ENCODE data around the gene FCER1G.

The FCER1G gene

DNA sequence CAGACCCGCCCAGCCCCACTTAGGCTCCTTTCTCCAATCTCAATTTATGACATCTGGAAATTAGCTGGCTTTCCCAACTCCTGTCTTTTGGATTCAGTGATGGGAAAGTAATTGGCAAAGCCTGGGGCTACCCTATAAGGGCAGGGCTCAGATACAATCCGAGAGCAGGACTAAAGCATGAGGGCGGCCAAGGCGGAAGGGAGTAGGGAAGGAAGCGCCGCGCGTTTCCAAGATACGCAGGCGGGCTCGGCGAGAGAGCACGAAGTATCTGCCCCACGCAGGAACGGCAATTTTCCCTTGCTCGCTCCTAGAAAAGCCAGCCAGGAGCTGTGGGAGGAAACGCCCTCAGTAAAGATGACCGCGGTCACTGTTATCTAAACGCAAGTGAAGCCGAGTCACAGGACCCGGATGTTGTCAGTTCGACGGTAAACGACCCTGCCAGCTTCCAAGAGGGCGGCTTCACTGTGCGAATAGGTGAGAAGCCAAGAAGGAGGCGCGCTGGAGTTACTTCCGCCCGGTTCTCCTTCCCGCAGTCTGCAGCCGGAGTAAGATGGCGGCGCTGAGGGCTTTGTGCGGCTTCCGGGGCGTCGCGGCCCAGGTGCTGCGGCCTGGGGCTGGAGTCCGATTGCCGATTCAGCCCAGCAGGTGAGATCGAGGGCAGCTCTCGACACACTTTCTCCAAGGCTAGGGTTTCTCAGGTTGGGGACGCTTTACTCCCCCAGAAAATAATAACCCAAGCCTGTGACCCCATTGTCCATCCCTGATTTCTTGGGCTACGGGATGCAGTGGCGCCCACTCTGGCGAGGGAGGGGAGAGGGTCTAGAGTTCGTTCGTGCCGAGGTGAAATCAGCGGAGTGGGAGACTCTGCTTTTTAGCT, 13.0 kb upstream of the FCER1G start, which contains the start of gene NDUFS2:
Gene NDUFS2 (plus strand): TSS at position 532 of the 877 bp plus-strand sequence. CDS start 19 bp downstream, at position 551.
- in situ Hi-C loops (cut with MboI; ENCODE audit: low sequenced_read_pairs), result loop anchor here (10.0 to 25.0 kb wide), 2 partner anchors 183 to 535 kb away; partner anchors contain the start of gene DUSP12

GRCh38 chr1:161206411-161207140, 8.5 kb upstream of the FCER1G start:
- in situ Hi-C loops (cut with MboI; ENCODE audit: low sequenced_read_pairs), result loop anchor here (10.0 to 25.0 kb wide), 2 partner anchors 178 to 531 kb away; partner anchors contain the start of gene DUSP12

DNA sequence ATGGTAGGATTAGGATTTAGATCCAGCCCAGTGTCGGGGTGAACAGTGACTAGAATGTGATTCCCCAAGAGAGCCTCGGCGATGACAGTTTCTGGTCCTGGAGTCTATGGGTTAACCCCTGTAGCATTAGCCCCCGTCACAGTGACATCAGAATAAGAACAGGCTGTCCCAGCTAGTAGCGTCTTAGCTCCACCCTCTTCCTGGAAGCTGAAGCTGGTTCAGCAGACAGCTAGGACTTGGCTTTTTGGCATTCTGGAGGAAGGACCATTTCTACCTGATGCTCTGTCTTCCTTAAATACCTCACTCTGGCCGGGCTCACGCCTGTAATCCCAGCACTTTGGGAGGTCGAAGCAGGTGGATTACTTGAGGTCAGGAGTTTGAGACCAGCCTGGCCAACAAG, 7.9 kb upstream of the FCER1G start:
- in situ Hi-C loops (cut with MboI; ENCODE audit: low sequenced_read_pairs), result loop anchor here (10.0 to 25.0 kb wide), 2 partner anchors 178 to 530 kb away; partner anchors contain the start of gene DUSP12

GRCh38 chr1:161209790-161210409, 5.2 kb upstream of the FCER1G start:
- in situ Hi-C loops (cut with MboI; ENCODE audit: low sequenced_read_pairs), result loop anchor here (10.0 to 25.0 kb wide), 2 partner anchors 175 to 527 kb away; partner anchors contain the start of gene DUSP12

- in situ Hi-C loops (cut with MboI; ENCODE audit: low sequenced_read_pairs), result loop anchor here (25.0 kb wide), 1 partner anchor 523 kb away; the partner anchor contains the start of gene DUSP12
Measured at GRCh38 chr1:161214369-161214768, 726 bp upstream of the FCER1G start.

DNA sequence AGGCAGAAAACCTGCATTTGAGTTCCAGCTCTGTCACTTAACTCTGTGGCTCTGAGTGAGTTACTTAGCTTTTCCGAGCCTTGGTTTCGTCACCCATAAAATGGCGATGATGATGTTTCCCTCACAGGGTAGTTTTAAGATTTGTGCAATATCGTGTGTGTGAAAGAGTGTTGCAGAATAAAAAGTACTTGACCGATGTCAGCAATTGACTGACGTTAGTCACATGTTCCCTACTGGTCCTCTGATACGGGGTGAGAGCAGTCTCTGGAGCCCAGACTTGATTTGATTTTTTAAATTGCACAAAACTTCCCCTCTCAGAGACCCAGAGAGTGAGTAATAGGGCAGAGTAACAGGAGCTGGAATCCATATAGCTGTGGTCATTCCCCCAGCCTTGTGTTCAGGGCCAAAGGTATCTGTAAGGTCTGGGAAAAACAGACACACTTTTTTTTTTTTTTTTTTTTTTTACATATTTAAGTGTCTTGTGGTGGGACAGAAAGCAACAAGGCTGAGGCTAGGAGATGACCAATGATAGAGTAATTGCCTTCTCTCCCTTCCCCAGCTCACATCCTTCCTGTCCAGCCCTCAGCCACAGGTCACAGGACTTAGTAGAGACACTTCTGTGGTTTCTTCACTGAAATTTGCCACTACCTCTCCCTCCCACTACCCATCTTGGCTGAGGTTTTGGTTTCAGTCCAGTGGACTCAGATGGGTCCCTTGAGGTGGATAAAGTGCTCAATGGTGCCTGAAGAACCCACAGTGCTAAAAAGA, 2.0 kb downstream of the FCER1G start:
- in situ Hi-C loops (cut with MboI; ENCODE audit: low sequenced_read_pairs), result loop anchor here (25.0 kb wide), 1 partner anchor 520 kb away; the partner anchor contains the start of gene DUSP12

- in situ Hi-C loops (cut with MboI; ENCODE audit: low sequenced_read_pairs), result loop anchor here (25.0 kb wide), 1 partner anchor 519 kb away; the partner anchor contains the start of gene DUSP12
Measured at GRCh38 chr1:161217831-161218230, 2.7 kb downstream of the FCER1G start.

- in situ Hi-C loops (cut with MboI; ENCODE audit: low sequenced_read_pairs), result loop anchor here (25.0 kb wide), 1 partner anchor 519 kb away; the partner anchor contains the start of gene DUSP12
Measured at GRCh38 chr1:161218301-161219077, 3.4 kb downstream of the FCER1G start.

DNA sequence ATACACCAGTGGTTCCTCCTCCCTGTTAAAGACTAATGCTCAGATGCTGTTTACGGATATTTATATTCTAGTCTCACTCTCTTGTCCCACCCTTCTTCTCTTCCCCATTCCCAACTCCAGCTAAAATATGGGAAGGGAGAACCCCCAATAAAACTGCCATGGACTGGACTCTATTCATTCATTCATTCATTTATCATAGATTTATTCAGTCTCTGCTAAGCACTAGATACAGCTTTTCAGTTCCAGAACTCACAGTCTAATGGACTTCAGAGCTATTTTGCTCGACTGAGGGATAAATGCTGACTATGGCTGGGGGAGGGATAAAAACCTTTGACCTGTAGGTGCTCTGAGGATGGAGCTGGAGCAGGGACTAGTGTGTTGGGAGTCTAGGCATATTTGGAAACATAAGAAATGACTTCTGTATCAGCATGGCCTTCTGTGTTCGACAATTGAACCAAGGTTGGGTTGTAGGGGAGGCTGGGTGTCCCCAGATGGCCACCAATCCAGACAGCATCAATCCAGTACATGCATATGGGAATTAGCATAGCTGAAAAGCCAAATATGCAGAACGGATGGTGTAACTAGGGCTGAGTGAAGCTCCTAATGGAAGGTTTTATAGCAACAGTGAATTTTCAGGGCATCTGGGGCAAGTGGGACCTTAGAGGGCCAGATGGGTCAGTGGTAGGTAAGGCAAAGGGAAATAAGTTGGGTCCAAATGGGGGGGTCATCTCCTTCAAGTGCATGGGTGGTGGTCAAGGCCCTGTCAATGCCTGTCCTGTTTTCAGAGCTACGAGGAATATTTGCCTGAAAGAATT, 4.2 kb downstream of the FCER1G start:
- in situ Hi-C loops (cut with MboI; ENCODE audit: low sequenced_read_pairs), result loop anchor here (25.0 kb wide), 1 partner anchor 518 kb away; the partner anchor contains the start of gene DUSP12

DNA sequence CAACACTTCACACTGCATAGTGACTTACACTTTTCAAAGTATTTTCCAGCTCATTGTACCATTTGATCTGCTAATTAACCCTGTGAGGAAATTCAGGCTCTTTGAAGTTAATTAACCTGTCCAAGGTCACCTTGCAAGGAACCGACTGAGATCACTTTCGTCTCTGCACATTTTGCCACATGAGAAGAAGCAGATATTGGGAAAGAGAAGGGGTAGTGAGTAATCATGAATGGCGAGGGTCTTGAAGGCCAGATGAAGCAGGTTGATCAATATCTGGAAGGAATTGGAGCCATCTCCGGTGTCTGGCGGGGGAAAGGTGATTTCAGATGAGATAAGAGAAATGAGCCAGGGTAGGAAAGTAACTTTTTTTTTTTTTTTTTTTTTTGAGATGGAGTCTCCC, 4.9 kb downstream of the FCER1G start:
- in situ Hi-C loops (cut with MboI; ENCODE audit: low sequenced_read_pairs), result loop anchor here (10.0 to 25.0 kb wide), 2 partner anchors 155 to 517 kb away; partner anchors contain the start of gene DUSP12

- in situ Hi-C loops (cut with MboI; ENCODE audit: low sequenced_read_pairs), result loop anchor here (10.0 to 25.0 kb wide), 2 partner anchors 152 to 515 kb away; partner anchors contain the start of gene DUSP12
Measured at GRCh38 chr1:161222175-161223019, 7.3 kb downstream of the FCER1G start.

DNA sequence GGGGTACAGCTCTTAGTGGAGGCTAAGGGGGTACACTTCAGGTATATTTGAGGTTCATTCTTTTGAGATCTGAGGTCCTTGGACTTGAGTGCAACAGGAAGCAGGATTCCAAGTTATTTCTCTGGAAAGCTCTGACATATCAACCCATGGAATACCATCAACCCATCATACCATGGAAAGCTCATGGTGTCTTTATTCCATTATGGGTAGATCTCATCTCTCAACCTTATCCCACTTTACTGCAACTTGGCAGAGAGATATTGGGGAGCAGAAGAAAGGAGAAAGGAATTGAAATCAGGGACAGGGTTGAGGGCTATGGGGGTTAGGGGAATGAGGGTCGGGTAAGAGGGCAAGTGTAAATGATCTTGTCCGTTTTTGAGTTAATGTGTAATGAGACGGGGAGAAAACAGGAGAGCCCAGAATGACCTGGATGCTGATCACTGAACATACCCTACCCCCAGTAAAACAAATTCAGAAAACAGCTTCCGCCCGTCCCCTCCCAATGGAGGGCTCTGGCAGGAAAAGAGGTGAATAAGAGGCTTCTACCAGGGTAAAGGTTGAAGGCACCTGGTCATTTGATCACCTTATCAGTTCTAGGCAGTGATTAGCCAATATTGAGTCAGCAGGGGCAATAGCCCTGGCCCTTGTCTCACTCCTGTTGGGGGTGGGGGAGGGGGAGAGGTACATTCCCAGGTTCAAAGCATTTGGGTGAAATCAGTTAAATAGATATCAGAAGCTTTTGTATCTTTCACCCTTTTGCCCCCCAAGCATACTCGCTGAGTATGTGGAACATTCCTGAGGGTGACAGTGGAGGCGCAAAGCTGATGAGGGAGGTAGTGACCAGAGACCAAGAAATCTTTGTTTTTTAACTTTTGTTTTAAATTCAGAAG, 9.0 kb downstream of the FCER1G start:
- in situ Hi-C loops (cut with MboI; ENCODE audit: low sequenced_read_pairs), result loop anchor here (10.0 to 25.0 kb wide), 2 partner anchors 151 to 513 kb away; partner anchors contain the start of gene DUSP12

DNA sequence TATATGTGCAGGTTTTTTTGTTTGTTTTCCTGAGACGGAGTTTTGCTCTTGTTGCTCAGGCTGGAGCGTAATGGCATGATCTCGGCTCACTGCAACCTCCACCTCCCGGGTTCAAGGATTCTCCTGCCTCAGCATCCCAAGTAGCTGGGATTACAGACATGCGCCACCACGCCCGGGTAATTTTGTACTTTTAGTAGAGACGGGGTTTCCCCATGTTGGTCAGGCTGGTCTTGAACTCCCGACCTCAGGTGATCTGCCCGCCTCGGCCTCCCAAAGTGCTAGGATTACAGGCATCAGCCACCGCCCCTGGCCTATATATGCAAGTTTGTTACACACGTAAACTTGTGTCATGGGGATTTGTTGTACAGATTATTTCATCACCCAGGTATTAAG, 9.6 kb downstream of the FCER1G start:
- in situ Hi-C loops (cut with MboI; ENCODE audit: low sequenced_read_pairs), result loop anchor here (10.0 to 25.0 kb wide), 2 partner anchors 150 to 513 kb away; partner anchors contain the start of gene DUSP12

DNA sequence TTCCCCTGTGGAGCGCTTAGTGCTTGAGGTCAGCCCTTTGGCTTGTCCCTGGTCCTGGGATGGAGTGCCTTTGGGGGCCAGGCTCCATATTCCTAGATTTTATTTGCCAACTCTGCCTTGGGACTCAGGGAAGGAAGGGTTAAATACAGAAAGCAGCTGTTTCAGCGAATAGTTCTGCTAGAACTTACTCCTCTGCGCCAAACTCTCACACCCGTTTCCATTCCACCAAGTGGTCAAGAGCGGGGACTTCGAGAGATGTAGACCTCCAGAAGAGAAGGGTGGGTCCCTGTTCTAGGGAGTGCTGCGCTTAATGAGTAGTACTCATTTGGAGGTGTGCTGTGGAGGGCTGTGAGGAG, 10.1 kb downstream of the FCER1G start:
- in situ Hi-C loops (cut with MboI; ENCODE audit: low sequenced_read_pairs), result loop anchor here (10.0 kb wide), 1 partner anchor 150 kb away; no protein-coding TSS in a partner anchor

GRCh38 chr1:161225534-161226319, 10.6 kb downstream of the FCER1G start, which contains the start of gene TOMM40L:
TSS of gene TOMM40L (plus strand) at chr1:161226060. CDS start at chr1:161226490, 430 bp downstream.
- in situ Hi-C loops (cut with MboI; ENCODE audit: low sequenced_read_pairs), result loop anchor here (10.0 kb wide), 1 partner anchor 149 kb away; no protein-coding TSS in a partner anchor
